B cell (primary cell): ENCODE results near the gene MDM1.

Experiments
- EZH2 ChIP-seq: IDR thresholded peaks from 2 replicates; pipeline ENCODE4 v1.6.1; 2012; ENCODE audit warnings: borderline replicate concordance, low read depth, mild to moderate bottlenecking, moderate library complexity, low read length; ENCODE audit not compliant: insufficient read depth, poor library complexity, severe bottlenecking
- TF ChIP-seq, protein P1 (sequence below): fragments of 200-600 bp; IDR thresholded peaks from one replicate; pipeline ENCODE4 v1.8.0; 2022; ENCODE audit warnings: antibody characterized with exemption, mild to moderate bottlenecking

DNA sequence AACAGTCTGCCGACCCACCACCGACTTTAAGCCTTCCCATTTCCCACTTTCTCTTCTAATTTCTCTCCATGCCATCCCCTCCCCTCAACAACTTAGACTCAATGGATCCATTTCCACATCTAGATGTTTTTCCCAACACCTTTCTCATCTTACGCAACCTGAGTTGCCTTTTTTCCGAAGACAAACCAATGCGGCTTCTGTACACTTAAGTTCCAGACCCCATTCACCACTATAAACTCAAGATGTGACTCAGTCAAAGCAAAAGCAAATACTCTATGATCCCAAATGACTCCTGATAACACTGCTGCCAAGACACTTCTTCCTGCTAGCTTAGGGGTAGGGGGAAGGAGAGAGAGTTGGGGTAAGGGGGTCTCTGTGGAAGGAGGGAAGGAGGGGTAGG lies 80.1 kb downstream of the MDM1 start:
- TF ChIP-seq, protein P1, sequence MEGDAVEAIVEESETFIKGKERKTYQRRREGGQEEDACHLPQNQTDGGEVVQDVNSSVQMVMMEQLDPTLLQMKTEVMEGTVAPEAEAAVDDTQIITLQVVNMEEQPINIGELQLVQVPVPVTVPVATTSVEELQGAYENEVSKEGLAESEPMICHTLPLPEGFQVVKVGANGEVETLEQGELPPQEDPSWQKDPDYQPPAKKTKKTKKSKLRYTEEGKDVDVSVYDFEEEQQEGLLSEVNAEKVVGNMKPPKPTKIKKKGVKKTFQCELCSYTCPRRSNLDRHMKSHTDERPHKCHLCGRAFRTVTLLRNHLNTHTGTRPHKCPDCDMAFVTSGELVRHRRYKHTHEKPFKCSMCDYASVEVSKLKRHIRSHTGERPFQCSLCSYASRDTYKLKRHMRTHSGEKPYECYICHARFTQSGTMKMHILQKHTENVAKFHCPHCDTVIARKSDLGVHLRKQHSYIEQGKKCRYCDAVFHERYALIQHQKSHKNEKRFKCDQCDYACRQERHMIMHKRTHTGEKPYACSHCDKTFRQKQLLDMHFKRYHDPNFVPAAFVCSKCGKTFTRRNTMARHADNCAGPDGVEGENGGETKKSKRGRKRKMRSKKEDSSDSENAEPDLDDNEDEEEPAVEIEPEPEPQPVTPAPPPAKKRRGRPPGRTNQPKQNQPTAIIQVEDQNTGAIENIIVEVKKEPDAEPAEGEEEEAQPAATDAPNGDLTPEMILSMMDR = no peak
- TF ChIP-seq EZH2 = no peak
